Measurements from ENCODE around the gene AGBL5. TPM values are rescaled to one million over a fixed set of nuclear protein-coding genes. Genes with fewer than 3 reads are reported as not detected.
A peak's percentile ranks its signal among the peaks of the same experiment; 100 is the strongest.

Gene AGBL5
- total RNA-seq, 1 experiment from 2014 or later: 32.3 TPM

DNA sequence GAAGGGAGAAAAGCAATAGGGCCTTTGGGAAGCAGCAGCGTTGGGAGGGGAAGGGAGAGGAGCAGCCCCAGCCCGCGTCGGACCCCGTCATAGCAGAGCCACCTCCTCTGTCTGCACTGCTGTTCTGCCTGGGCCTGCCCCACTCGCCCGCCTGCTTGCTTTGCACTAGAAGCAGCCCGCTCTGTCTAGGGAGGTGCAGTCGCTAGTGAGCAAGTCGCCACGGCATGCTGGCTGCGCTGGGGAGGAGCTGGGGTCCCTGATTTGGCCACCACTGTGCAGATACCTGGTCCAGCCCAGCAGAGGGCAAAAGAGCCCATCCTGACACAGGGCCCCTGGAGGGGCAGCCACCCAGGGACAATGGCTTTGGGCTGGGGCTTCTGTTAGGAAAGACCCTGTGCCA is 26.7 kb upstream of the AGBL5 start:
- DNase-seq (ENCODE audit: low read depth): no peak

GRCh38 chr2:27025281-27025800 is 26.1 kb upstream of the AGBL5 start:
- no peak for DNase-seq (ENCODE audit: low read depth)

DNA sequence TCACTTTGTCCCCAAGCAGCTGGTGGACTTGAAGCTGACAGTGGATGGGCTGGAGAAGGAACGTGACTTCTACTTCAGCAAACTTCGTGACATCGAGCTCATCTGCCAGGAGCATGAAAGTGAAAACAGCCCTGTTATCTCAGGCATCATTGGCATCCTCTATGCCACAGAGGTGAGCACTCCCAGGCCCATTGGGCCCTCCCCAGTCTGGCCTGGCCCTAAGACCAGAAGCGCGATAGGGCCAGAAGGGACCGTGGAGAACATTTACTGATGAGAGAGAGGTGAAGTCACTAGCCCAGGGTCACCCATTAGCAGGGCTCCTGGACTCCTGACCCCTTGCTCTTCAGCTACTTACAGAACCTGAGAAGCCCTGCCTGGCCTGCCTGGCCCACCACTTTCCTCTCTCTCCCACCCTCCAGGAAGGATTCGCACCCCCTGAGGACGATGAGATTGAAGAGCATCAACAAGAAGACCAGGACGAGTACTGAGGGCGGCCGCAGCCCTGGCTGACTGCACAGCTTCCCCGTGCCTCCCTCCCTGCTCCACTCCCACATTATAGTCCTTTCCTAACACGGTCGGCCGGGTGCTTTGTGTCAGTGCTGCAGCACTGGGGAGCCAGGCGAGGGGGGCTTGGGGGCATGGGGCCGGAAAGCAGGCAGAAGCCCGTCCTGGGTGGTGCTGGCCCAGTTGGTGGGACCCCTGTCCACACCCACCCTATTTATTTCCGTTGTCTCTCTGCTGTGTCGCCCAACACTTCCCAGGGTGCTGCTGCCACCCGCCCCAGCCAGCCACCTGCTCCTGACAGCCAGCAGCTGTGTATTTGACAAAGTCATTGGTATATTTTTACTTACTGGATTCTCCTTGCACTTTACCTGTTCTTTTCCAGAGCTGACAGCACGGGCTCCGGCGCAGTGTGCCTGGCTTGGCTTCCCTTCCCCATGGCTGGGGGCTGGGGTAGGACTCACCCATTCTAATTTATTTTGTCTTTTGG is 25.3 kb upstream of the AGBL5 start:
- no peak for DNase-seq (ENCODE audit: low read depth)

GRCh38 chr2:27027211-27027651 is 24.2 kb upstream of the AGBL5 start:
- no peak for DNase-seq (ENCODE audit: low read depth)

- no peak for DNase-seq (ENCODE audit: low read depth)
Observed at GRCh38 chr2:27029051-27029450, 22.4 kb upstream of the AGBL5 start.

DNA sequence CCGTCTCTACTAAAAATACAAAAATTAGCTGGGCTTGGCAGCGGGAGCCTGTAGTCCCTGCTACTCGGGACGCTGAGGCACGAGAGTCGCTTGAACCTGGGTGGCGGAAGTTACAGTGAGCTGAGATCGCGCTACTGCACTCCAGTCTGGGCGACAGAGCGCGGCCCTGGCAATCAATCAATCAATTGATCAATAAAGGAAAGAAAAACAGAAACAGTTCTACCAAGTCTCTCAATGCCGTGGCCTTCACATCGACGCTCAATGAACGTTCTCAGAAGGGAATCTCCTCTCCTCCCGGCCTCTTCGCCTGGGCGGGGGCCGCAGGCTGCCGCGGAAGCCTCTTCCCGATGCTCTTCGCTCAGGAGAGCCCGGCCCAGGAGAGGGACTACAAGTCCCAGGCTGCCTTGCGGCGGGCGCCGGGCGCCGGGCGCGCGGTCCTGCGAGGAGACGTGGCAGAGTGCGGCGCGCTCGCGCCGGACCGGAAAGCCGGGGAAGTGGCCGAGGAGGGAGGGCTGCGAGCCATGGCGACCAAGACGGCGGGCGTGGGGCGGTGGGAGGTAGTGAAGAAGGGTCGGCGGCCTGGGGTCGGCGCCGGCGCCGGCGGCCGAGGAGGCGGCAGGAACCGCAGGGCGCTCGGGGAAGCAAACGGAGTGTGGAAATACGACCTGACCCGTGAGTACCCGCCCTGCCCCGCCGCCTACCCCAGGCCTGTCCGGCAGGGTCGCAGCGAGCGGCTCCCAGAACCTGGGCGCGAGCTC is 18.8 kb upstream of the AGBL5 start, which contains the start of gene TMEM214:
Gene TMEM214, plus strand, starts transcription at position 471 of the 758 bp plus-strand sequence. Its CDS starts 51 bp downstream, at position 522.
- peak; percentile 88 for DNase-seq (ENCODE audit: low read depth)

DNA sequence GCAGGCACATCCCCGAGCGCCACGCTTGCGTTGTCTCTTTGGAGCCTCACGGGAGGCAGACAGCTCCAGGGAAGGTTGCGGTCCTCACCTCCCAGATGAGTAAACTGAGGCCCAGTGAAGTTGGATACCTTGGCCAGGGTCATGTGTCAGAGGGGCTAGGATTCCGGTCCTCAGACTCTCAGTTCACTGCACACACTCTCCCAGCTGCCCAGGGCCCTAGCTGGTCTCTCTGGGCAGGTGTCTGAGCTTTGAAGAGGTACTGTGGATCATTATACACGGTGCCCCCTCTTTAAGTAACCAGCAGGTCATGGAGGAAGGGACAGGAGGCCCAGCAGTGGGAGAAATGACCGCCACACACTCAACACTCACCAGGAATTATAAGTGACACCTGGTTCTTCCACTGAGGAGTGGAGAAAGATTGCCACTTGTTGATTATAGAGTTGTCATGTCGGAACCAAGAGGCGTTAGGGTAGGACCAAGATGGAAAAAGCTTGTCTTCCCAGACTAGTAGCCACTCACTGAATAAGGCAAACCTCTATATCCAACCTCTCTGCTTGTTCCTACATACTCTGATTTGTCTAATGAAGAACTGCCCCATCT is 18.1 kb upstream of the AGBL5 start:
- DNase-seq (ENCODE audit: low read depth): no peak

GRCh38 chr2:27038012-27038411 is 13.5 kb upstream of the AGBL5 start:
- DNase-seq (ENCODE audit: low read depth): no peak

GRCh38 chr2:27038631-27039339 is 12.7 kb upstream of the AGBL5 start:
- no peak for DNase-seq (ENCODE audit: low read depth)

- DNase-seq (ENCODE audit: low read depth): no peak
Observed at GRCh38 chr2:27039426-27039825, 12.0 kb upstream of the AGBL5 start.

DNA sequence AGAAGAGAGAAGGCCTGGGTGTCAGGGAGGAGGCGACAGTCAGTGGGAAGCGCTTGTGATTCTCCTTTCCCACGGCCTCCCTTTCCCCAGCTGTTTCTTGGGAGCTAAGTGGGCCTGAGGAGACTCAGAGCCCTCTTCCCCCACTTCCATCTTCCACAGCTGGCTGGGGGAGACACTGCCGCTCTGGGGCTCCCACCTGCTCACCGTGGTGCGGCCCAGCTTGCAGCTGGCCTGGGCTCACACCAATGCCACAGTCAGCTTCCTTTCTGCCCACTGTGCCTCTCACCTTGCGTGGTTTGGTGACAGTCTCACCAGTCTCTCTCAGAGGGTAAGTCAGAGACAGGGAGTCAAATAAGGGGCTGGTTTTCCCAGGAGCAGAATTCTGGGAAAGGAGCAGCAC is 11.6 kb upstream of the AGBL5 start:
- no peak for DNase-seq (ENCODE audit: low read depth)

GRCh38 chr2:27040282-27040681 is 11.2 kb upstream of the AGBL5 start:
- no peak for DNase-seq (ENCODE audit: low read depth)

DNA sequence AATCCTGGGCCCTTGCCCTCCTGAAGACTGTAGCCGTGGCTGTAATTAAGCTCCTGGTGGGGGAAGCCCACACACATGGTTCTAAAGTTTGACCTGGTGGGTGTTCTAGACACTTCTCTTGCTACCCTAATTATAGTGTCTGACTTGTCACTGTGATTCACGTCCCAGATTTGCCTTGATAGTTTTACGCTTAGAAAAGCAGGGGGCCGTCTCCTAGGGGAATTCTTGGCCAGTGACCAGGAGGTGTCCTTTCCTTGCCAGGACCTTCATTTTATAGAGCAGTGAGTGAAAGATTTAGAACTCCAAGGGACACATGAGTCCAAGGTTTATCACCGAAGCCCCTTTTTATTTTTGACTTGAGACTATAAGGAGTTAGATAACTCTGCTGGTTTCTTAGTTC is 9.7 kb upstream of the AGBL5 start:
- no peak for DNase-seq (ENCODE audit: low read depth)

- DNase-seq (ENCODE audit: low read depth): no peak
Observed at GRCh38 chr2:27042159-27042661, 9.3 kb upstream of the AGBL5 start.

GRCh38 chr2:27042985-27043634 is 8.4 kb upstream of the AGBL5 start:
- no peak for DNase-seq (ENCODE audit: low read depth)

- DNase-seq (ENCODE audit: low read depth): no peak
Observed at GRCh38 chr2:27049422-27050280, 1.8 kb upstream of the AGBL5 start.

DNA sequence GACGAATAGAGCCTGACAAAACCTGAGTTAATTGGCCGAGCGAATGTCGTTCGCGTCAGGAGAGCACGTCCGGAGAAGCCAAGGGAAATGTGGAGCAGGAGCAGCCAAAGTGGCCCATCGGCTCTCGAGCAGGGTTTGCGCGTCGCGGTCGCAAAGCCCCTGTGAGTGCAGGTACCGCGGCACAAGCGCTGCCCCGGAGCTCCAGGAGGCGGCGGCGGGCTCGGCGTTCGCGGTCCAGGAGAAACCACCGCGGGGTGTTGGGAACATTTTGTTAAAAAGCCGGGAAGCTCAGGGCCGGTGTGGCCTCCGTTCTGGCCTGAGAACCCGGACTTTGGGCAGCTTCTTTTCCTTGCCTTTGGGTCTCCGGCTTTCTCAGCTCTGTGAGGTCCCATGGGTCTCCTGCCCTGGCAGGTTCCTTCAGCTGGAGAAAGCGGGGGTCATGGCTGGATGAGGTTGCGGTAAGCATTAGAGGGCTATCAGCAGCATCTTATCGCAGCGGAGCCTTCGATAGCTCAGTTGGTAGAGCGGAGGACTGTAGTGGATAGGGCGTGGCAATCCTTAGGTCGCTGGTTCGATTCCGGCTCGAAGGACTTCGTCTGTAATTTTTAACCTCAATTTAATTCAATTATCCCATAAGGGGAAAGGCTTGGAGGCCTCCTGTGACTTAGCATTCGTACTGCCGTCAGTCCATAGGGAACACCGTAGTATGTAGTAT is 1.0 kb upstream of the AGBL5 start:
- peak; percentile 94 for DNase-seq (ENCODE audit: low read depth)

- DNase-seq (ENCODE audit: low read depth): no peak
Observed at GRCh38 chr2:27051902-27052645, 606 bp downstream of the AGBL5 start.

Data from RPMI7951 (cell line).